ENCODE measurements around the gene ACOX1.

The ACOX1 gene

GRCh38 chr17:76008630-76009425 is 29.9 kb upstream of the ACOX1 start:
- no peak for DNase-seq (ENCODE audit: low read depth in 3 of 3)

GRCh38 chr17:76008208-76008607 is 29.2 kb upstream of the ACOX1 start:
- no peak for DNase-seq (ENCODE audit: low read depth in 3 of 3)

GRCh38 chr17:76007850-76008165 is 28.8 kb upstream of the ACOX1 start:
- DNase-seq (ENCODE audit: low read depth in 3 of 3), result no peak

GRCh38 chr17:76007131-76007849 is 28.3 kb upstream of the ACOX1 start:
- DNase-seq (ENCODE audit: low read depth in 3 of 3), result no peak

GRCh38 chr17:76005263-76006149 is 26.5 kb upstream of the ACOX1 start:
- peak; percentile 74 to 82 (median 77) for DNase-seq (ENCODE audit: low read depth in 3 of 3)

GRCh38 chr17:76004750-76005262 is 25.8 kb upstream of the ACOX1 start:
- DNase-seq (ENCODE audit: low read depth in 3 of 3), result no peak

GRCh38 chr17:76003915-76004314 is 24.9 kb upstream of the ACOX1 start:
- DNase-seq (ENCODE audit: low read depth in 3 of 3), result no peak

GRCh38 chr17:76002100-76002499 is 23.1 kb upstream of the ACOX1 start:
- no peak for DNase-seq (ENCODE audit: low read depth in 3 of 3)

GRCh38 chr17:76000755-76001521 is 22.0 kb upstream of the ACOX1 start, which contains the start of gene CDK3:
CDK3 (plus strand) TSS chr17:76000855; CDS start chr17:76001426, 571 bp downstream.
- DNase-seq (ENCODE audit: low read depth in 3 of 3), result no peak

GRCh38 chr17:76000016-76000754 is 21.2 kb upstream of the ACOX1 start:
- DNase-seq (ENCODE audit: low read depth in 3 of 3), result peak; percentile 31 to 62 (median 42)

- no peak for DNase-seq (ENCODE audit: low read depth in 3 of 3)
Observed at GRCh38 chr17:75998327-75998795, 19.4 kb upstream of the ACOX1 start.

- DNase-seq (ENCODE audit: low read depth in 3 of 3), result peak in 1 of 3 experiments; percentile 51
Observed at GRCh38 chr17:75996665-75997590, 18.0 kb upstream of the ACOX1 start.

GRCh38 chr17:75995385-75995925 is 16.5 kb upstream of the ACOX1 start:
- no peak for DNase-seq (ENCODE audit: low read depth in 3 of 3)

GRCh38 chr17:75994802-75995370 is 15.9 kb upstream of the ACOX1 start:
- DNase-seq (ENCODE audit: low read depth in 3 of 3), result no peak

- DNase-seq (ENCODE audit: low read depth in 3 of 3), result no peak
Observed at GRCh38 chr17:75991396-75991795, 12.4 kb upstream of the ACOX1 start.

GRCh38 chr17:75987041-75987440 is 8.1 kb upstream of the ACOX1 start:
- DNase-seq (ENCODE audit: low read depth in 3 of 3), result no peak

- no peak for DNase-seq (ENCODE audit: low read depth in 3 of 3)
Observed at GRCh38 chr17:75985986-75986385, 7.0 kb upstream of the ACOX1 start.

- no peak for DNase-seq (ENCODE audit: low read depth in 3 of 3)
Observed at GRCh38 chr17:75983501-75984181, 4.7 kb upstream of the ACOX1 start.

All from stimulated activated CD4-positive, alpha-beta T cell treated with anti-CD3 and anti-CD28 coated beads, TNF-alpha, amount 100 ng/mL, for 24 hours (primary cell).